GM10248 (cell line): ENCODE measurements around the gene TTC3.
A peak's percentile ranks its signal among the peaks of the same experiment; 100 is the strongest.

Source experiments
- CTCF ChIA-PET: fragments of 300-600 bp; sonication (Branson Sonifier 250); formaldehyde crosslinking; extraction: SDS; loops from one replicate; lab custom pipeline; 2021; ENCODE audit warnings: antibody characterized with exemption; lab: Yijun Ruan, JAX
- POLR2A ChIA-PET: fragments of 350-650 bp; sonication (Branson Sonifier 250); formaldehyde crosslinking; extraction: SDS; loops from one replicate; lab custom pipeline; 2020; ENCODE audit warnings: antibody characterized with exemption; lab: Yijun Ruan, JAX
- DNase-seq: peaks from one replicate; pipeline ENCODE4 v3.0.0; 2012; ENCODE audit errors: extremely low spot score
- TF ChIP-seq, protein P1 (sequence below): IDR thresholded peaks from 2 replicates; pipeline ENCODE4 v1.5.1; 2012; ENCODE audit warnings: mild to moderate bottlenecking, low read depth; ENCODE audit errors: extremely low read depth, missing control alignments, control extremely low read depth

The TTC3 gene

DNA sequence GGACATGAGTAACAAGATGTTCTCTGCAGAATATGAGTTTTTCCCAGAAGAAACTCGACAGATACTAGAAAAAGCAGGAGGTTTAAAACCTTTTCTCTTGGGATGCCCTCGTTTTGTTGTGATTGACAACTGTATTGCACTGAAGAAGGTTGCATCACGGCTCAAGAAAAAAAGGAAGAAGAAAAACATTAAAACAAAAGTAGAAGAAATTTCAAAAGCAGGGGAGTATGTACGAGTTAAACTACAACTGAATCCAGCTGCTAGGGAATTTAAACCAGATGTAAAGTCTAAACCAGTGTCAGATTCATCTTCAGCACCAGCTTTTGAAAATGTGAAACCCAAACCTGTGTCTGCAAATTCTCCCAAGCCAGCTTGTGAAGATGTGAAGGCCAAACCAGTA lies 92.5 kb downstream of the TTC3 start:
- TF ChIP-seq, protein P1, sequence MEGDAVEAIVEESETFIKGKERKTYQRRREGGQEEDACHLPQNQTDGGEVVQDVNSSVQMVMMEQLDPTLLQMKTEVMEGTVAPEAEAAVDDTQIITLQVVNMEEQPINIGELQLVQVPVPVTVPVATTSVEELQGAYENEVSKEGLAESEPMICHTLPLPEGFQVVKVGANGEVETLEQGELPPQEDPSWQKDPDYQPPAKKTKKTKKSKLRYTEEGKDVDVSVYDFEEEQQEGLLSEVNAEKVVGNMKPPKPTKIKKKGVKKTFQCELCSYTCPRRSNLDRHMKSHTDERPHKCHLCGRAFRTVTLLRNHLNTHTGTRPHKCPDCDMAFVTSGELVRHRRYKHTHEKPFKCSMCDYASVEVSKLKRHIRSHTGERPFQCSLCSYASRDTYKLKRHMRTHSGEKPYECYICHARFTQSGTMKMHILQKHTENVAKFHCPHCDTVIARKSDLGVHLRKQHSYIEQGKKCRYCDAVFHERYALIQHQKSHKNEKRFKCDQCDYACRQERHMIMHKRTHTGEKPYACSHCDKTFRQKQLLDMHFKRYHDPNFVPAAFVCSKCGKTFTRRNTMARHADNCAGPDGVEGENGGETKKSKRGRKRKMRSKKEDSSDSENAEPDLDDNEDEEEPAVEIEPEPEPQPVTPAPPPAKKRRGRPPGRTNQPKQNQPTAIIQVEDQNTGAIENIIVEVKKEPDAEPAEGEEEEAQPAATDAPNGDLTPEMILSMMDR, result no peak
- DNase-seq, result no peak
- CTCF ChIA-PET, result interaction anchor here (1.1 to 2.4 kb wide), 2 partner anchors 8 to 91 kb away, joined by 3 to 21 read pairs; no protein-coding TSS in a partner anchor
- POLR2A ChIA-PET, result no interaction called here

GRCh38 chr21:37166733-37167132 lies 93.7 kb downstream of the TTC3 start:
- peak; percentile 18 for DNase-seq
- ChIA-PET POLR2A (interaction anchor here (0.6 kb wide), 1 partner anchor 43 kb away, joined by 4 read pairs; no protein-coding TSS in a partner anchor), CTCF (interaction anchor here (0.7 to 2.4 kb wide), 9 partner anchors 9 to 476 kb away, joined by 3 to 21 read pairs (median 4); no protein-coding TSS in a partner anchor)
- TF ChIP-seq, protein P1, result no peak

DNA sequence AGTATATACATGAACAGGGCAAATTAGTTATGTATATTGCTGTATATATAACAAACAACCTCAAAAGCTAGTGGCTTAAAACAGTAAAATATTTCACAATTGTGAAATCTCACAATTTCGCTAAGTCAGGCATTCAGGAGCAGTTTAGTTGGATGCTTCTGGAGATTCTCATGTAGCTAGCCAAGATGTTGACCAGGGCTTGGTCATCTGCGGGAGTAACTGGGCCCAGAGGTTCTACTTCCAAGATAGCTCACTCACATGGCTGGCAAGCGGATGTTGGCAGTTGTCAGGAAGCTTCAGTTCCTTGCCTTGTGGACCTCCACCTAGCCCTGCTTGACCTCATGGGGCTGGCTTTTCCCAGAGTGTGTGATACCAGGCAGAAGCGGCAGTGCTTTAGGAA lies 95.6 kb downstream of the TTC3 start:
- POLR2A ChIA-PET, result no interaction called here
- CTCF ChIA-PET, result no interaction called here
- TF ChIP-seq, protein P1, result no peak

GRCh38 chr21:37172646-37173045 lies 99.6 kb downstream of the TTC3 start:
- no peak for DNase-seq
- TF ChIP-seq, protein P1, result no peak
- ChIA-PET CTCF (interaction anchor here (1.1 kb wide), 1 partner anchor 51 kb away, joined by 3 read pairs; no protein-coding TSS in a partner anchor), POLR2A (no interaction called here)

More for the DNA sequence above, 95.6 kb downstream of the TTC3 start:
- DNase-seq, result no peak

- TF ChIP-seq, protein P1, result no peak
- CTCF ChIA-PET, result no interaction called here
Measured at GRCh38 chr21:37176716-37177115, 103.7 kb downstream of the TTC3 start.

DNA sequence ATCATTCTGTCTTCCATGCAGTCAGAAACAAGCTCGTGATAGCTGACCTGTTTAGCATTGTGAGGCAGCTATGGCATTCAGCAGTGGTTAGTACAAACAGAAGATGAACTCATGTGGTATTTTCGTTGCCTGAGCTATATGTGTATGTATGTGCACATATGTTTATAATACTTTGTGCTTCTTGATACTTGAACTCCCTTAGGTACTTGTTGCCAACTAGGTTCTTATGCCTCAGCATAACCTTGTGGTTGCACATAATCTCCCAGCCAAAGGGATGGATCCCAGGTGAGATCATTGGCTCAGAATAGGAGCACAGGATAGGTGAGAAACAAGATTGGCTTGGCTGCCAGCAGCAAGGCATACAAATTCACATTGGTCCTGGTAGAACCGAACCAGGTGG lies 108.0 kb downstream of the TTC3 start:
- CTCF ChIA-PET, result no interaction called here

More at GRCh38 chr21:37176716-37177115, 103.7 kb downstream of the TTC3 start:
- no peak for DNase-seq
- POLR2A ChIA-PET, result no interaction called here

More for the DNA sequence above, 108.0 kb downstream of the TTC3 start:
- no peak for DNase-seq
- TF ChIP-seq, protein P1, result no peak
- POLR2A ChIA-PET, result no interaction called here
